GM12875 (cell line): ENCODE measurements around the gene SLIT3.
"Not testable (repeated sequence)": the region's sequence is repeated elsewhere in the genome, so short reads cannot be mapped to it uniquely, and the experiment has no call there.

Source experiments
- H3K4me3 ChIP-seq: one replicate; pipeline ENCODE4 v1.5.1; 2011; ENCODE audit warnings: low read depth, low read length, control low read depth
- TF ChIP-seq, protein P1 (sequence below): IDR thresholded peaks from 2 replicates; pipeline ENCODE4 v1.5.1; 2011; ENCODE audit warnings: low read depth, mild to moderate bottlenecking, control low read depth, inconsistent platforms, low read length, moderate library complexity, borderline replicate concordance; ENCODE audit not compliant: insufficient read depth

SLIT3 gene

DNA sequence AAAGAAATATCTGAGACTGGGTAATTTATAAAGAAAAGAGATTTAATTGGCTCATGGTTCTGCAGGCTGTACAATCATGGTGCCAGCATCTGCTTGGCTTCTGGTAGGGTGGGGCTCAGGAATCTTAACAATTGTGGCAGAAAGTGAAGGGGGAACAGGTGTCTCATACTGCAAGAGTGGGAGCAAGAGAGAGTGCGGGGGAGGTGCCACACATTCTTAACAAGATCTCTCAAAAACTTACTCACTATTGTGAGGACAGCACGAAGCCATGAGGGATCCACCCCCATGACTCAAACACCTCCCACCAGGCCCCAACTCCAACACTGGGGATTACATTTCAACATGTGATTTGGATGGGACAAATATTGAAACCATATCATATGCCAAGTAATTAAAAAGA is 651.6 kb downstream of the SLIT3 start:
- TF ChIP-seq, protein P1, sequence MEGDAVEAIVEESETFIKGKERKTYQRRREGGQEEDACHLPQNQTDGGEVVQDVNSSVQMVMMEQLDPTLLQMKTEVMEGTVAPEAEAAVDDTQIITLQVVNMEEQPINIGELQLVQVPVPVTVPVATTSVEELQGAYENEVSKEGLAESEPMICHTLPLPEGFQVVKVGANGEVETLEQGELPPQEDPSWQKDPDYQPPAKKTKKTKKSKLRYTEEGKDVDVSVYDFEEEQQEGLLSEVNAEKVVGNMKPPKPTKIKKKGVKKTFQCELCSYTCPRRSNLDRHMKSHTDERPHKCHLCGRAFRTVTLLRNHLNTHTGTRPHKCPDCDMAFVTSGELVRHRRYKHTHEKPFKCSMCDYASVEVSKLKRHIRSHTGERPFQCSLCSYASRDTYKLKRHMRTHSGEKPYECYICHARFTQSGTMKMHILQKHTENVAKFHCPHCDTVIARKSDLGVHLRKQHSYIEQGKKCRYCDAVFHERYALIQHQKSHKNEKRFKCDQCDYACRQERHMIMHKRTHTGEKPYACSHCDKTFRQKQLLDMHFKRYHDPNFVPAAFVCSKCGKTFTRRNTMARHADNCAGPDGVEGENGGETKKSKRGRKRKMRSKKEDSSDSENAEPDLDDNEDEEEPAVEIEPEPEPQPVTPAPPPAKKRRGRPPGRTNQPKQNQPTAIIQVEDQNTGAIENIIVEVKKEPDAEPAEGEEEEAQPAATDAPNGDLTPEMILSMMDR, result no peak
- no peak overlapping the region for H3K4me3 ChIP-seq

DNA sequence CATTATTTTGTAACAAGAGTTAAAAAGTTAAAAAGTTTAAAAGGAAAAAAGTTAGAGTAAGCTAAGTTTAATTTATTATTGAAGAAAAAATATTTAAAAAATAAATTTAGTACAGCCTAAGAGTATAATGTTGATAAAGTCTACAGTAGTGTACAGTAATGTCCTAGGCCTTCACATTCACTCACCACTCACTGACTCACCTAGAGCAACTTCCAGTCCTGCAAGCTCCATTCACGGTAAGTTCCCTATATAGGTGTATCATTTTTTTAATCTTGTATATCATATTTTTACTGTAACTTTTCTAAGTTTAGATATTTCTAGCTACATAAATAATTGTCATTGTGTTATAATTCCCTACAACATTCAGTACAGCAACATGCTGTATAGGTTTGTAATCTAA is 652.4 kb downstream of the SLIT3 start:
- TF ChIP-seq, protein P1, result no peak
- no peak overlapping the region for H3K4me3 ChIP-seq

DNA sequence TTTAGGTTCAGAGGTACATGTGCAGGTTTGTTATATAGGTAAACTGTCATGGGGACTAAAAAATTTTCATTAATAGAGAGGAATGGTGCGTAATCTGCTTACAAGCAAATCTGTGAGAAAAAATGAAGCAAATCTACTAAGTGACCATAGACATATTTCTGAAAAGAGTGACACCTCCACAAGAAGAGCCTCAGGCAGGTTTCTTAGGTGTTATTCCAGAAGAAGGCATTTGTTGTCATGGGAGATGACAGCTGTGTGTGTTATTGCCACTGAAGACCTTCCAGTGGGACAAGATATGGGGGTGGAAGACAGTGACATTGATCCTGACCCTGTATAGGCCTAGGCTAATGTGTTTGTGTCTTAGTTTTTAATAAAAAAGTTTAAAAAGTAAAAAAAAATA is 652.9 kb downstream of the SLIT3 start:
- no peak overlapping the region for H3K4me3 ChIP-seq
- TF ChIP-seq, protein P1, result no peak

DNA sequence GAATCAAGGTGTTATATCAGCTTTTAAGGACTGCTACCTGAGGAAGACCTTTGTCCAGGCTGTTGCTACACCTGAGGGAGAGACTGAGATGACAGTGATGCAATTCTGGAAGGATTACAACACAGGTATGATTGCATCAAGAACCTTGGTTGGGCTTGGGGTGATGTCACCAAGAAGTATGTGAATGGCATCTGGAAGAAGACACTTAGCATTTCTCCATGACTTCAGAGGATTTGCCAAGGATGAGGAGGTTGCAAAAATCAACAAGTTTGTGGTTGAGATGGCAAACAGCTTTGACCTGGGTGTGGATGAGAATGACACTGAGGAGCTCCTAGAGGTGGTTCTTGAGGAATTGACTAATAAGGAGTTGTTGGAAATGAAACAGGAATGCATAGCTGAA is 653.9 kb downstream of the SLIT3 start:
- TF ChIP-seq, protein P1, result no peak
- H3K4me3 ChIP-seq, result no peak overlapping the region

- H3K4me3 ChIP-seq, result no peak overlapping the region
- TF ChIP-seq, protein P1, result no peak
Observed at GRCh38 chr5:168646335-168646734, 654.6 kb downstream of the SLIT3 start.

DNA sequence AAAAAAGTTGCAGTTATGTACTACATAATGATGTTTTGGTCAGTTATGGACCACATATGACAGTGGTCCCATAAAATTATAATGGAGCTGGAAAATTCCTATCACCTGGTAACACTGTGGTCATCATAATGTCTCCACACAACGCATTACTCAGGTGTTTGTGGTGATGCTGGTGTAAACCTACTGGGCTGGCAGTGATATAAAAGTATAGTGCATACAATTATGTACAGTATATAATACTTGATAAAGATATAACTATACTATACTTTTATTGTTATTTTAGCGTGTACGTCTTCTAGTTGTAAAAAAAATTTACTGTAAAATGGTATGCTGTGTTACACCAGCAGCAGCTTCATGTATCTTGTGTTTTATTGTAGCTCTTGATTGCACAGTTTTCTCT is 655.7 kb downstream of the SLIT3 start:
- no peak overlapping the region for H3K4me3 ChIP-seq

DNA sequence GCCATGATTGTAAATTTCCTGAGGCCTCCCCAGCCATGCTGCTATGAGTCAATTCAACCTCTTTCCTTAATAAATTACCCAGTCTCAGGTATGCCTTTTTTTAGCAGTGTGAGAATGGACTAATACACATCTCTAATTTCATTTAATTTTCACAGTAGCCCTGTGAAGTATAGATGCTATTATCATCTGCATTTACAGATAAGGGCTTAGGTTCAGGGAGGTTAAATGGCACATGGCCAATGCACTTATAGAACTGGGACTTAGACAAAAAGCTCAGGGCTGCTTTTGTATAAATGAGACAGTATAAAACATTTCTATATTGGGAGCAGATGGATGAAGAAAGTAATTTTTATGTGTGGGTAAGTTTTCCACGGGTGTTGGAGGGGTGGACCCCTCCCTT is 658.9 kb downstream of the SLIT3 start:
- TF ChIP-seq, protein P1, result no peak

More for the DNA sequence above, 655.7 kb downstream of the SLIT3 start:
- TF ChIP-seq, protein P1, result no peak

DNA sequence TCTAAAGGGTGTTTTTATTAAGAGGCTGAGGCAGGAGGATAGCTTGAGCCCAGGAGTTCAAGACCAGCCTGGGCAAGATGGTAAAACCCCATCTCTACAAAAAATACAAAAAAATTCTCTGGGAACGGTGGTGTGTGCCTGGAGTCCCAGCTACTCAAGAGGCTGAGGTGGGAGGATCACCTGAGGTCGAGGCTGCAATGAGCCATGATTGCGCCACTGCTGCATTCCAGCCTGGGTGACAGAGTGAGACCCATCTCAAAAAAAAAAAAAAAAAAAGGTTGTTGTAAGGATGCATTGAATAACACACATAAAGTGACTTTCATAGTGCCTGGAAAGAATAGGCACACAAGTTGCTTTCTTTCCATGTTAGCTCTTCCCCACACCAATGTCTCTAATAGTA is 662.1 kb downstream of the SLIT3 start:
- H3K4me3 ChIP-seq, result not testable (repeated sequence)

More for the DNA sequence above, 658.9 kb downstream of the SLIT3 start:
- H3K4me3 ChIP-seq, result no peak overlapping the region
